ENCODE results near the gene MYO16. TPM values are rescaled to one million over a fixed set of nuclear protein-coding genes. Genes with fewer than 3 reads are reported as not detected.

The MYO16 gene
- total RNA-seq, 2 donors from 2014 or later = 0.42 TPM; not detected in 1

- no peak overlapping the region for H3K27ac ChIP-seq
- H3K27me3 ChIP-seq (replicated peaks; ENCODE audit: insufficient read depth) = no peaks in the 10 kb centered on the region
- no peaks in the 10 kb centered on the region for H3K9me3 ChIP-seq
- no peaks in the 10 kb centered on the region for H3K4me1 ChIP-seq (ENCODE audit: control insufficient read depth in 1 of 2, low read depth in 2 of 2)
- no peak for TF ChIP-seq CTCF (IDR thresholded peaks at IDR 0.05)
- no peaks in the 10 kb centered on the region for H3K36me3 ChIP-seq
- ATAC-seq (ENCODE audit: insufficient number of reproducible peaks, low FRiP score, low read depth) (no peak), DNase-seq (ENCODE audit: low spot score) (no peak)
- no peak overlapping the region for H3K4me3 ChIP-seq
Measured at GRCh38 chr13:108830916-108831315, 201.5 kb downstream of the MYO16 start.

GRCh38 chr13:108833531-108833930 is 204.1 kb downstream of the MYO16 start:
- no peak overlapping the region for H3K27ac ChIP-seq
- H3K27me3 ChIP-seq (replicated peaks; ENCODE audit: insufficient read depth) = no peaks in the 10 kb centered on the region
- H3K9me3 ChIP-seq = no peaks in the 10 kb centered on the region
- no peaks in the 10 kb centered on the region for H3K4me1 ChIP-seq (ENCODE audit: control insufficient read depth in 1 of 2, low read depth in 2 of 2)
- H3K4me3 ChIP-seq = no peak overlapping the region
- ATAC-seq (ENCODE audit: insufficient number of reproducible peaks, low FRiP score, low read depth) (no peak), DNase-seq (ENCODE audit: low spot score) (no peak)
- no peak for TF ChIP-seq CTCF (IDR thresholded peaks at IDR 0.05)
- no peaks in the 10 kb centered on the region for H3K36me3 ChIP-seq

- no peaks in the 10 kb centered on the region for H3K4me1 ChIP-seq (ENCODE audit: control insufficient read depth in 1 of 2, low read depth in 2 of 2)
- no peak overlapping the region for H3K27ac ChIP-seq
- ATAC-seq (ENCODE audit: insufficient number of reproducible peaks, low FRiP score, low read depth) (no peak), DNase-seq (ENCODE audit: low spot score) (no peak)
- H3K4me3 ChIP-seq = no peak overlapping the region
- H3K27me3 ChIP-seq (replicated peaks; ENCODE audit: insufficient read depth) = no peaks in the 10 kb centered on the region
- no peaks in the 10 kb centered on the region for H3K36me3 ChIP-seq
- no peaks in the 10 kb centered on the region for H3K9me3 ChIP-seq
- TF ChIP-seq CTCF (IDR thresholded peaks at IDR 0.05) = no peak
Measured at GRCh38 chr13:108834193-108834592, 204.8 kb downstream of the MYO16 start.

GRCh38 chr13:108835083-108835482 is 205.7 kb downstream of the MYO16 start:
- H3K36me3 ChIP-seq = no peaks in the 10 kb centered on the region
- no peak overlapping the region for H3K4me3 ChIP-seq
- DNase-seq (ENCODE audit: low spot score) = no peak
- H3K9me3 ChIP-seq = no peaks in the 10 kb centered on the region
- no peaks in the 10 kb centered on the region for H3K27me3 ChIP-seq (replicated peaks; ENCODE audit: insufficient read depth)
- no peak for TF ChIP-seq CTCF (IDR thresholded peaks at IDR 0.05)
- no peak for ATAC-seq (ENCODE audit: insufficient number of reproducible peaks, low FRiP score, low read depth)
- no peaks in the 10 kb centered on the region for H3K4me1 ChIP-seq (ENCODE audit: control insufficient read depth in 1 of 2, low read depth in 2 of 2)
- H3K27ac ChIP-seq = no peak overlapping the region

- no peaks in the 10 kb centered on the region for H3K27me3 ChIP-seq (replicated peaks; ENCODE audit: insufficient read depth)
- no peaks in the 10 kb centered on the region for H3K36me3 ChIP-seq
- no peak overlapping the region for H3K27ac ChIP-seq
- no peak for TF ChIP-seq CTCF (IDR thresholded peaks at IDR 0.05)
- ATAC-seq (ENCODE audit: insufficient number of reproducible peaks, low FRiP score, low read depth) = no peak
- H3K4me3 ChIP-seq = no peak overlapping the region
- no peaks in the 10 kb centered on the region for H3K9me3 ChIP-seq
- no peaks in the 10 kb centered on the region for H3K4me1 ChIP-seq (ENCODE audit: control insufficient read depth in 1 of 2, low read depth in 2 of 2)
- DNase-seq (ENCODE audit: low spot score) = no peak
Measured at GRCh38 chr13:108850691-108851090, 221.3 kb downstream of the MYO16 start.

Data from thoracic aorta (tissue), 2 donors.